Activated naive CD4-positive, alpha-beta T cell treated with anti-CD3 and anti-CD28 coated beads, Interleukin-2, amount 50 U/mL, for 16 hours (primary cell): Measurements from ENCODE around the gene ABLIM2.

Experiments used
- DNase-seq: peaks from one replicate; pipeline ENCODE4 v3.0.0-alpha.2; 2020

The ABLIM2 gene

DNA sequence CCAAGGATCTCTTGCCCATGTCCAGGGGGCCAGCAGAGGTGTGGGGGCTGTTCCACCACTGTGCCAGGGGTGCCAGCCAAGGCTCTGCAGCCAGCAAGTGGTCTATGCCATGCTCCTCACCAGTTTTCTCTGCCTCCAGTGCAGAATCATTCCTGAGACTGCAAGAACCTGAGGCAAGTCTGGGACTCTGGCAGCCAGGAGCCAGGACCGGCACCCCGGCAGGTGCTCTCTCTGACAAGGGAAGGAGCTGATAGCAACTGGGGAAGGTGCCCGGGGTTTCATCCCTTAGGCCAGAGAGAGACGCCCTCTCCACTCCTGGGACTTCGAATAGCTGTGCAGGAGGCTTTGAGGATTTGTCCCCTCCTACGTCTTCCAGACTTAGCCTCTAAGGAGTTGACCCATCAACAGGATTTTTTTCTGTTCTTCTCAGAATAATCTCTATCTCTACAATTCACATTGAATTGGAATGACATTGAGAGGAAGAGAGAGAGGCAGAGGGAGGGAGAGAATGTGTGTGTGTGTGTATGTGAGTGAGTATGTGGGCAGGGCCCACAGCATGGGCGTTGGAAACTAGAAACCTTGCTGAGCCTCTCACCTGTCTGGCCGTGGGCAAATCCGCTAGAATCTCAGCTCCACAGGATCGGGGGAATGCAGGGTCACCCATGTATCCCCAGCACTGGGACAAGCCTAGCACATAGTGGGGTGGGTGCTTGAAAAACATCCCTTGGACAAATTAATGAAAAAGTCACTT lies 144.5 kb downstream of the ABLIM2 start:
- DNase-seq: no peak

DNA sequence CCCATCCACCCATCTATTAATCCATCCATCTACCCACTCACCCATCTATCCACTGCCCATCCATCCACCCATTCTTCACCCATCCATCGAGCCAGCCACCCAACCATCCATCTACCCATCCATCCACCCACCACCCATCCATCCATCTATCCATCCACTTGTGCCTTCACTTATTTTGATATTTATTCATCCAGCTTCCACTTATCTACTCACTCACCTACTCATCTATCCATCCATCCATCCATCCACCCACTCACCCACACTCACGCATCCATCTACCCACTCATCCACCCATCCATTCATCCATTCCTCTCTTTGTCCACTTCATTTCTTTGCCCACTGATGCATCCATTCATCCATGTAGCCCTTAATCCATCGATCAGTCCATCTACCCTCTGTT lies 146.1 kb downstream of the ABLIM2 start:
- DNase-seq: no peak

DNA sequence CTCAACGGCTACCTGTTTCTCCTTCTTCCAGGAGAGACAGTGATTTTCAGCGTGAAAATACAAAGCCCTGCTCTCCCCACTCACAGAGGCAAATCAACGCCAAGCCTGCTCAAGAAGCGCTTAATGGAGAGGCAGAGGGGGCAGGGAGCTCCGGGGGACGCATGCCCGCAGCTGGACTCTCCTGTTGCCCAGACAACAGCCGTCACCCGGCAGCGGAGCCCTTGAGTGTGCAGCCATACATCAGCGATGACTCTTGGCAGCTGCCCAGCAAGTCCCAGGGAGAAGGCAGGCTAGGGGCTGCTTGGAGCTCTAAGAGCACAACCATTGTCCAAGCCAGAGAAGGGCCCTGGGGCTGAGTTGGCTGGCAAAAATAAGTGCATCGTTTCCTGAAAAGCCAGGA lies 148.0 kb downstream of the ABLIM2 start:
- DNase-seq: no peak

DNA sequence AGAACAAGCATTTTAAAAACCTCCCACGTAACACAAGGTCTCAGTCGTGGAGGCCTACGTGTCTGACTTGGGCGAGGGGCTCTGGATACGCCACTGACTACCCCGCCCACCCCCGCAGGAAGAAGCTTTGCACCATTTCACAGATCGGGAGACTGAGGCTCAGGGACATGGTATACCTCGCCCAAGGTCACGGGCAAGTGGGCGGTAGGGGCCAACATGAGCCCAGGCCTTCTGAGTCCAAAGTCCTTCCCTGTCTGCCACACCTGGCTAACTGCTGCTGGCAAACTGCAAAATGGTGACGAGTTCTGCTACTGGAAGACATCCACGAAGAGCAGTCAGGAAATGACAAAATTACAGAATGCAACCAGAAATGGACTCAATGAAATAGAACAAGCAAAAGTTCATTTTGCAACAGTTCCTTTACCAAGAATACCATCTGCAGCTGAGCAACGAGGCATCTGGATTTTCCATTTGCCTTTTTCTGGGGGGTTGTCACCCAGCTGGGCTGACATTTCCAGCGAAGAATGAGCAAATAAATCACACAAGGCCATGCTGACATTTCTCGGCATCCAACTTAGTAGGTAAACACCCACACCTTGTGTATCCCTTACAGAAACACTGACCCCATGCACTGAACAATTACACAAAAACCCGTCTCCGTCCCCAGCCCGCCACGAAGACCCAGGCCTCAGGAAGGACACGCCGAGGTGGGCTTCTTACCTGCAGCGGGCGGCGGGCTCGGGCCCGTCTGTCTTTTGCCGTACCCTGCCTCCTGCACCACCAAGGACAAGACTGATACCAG lies 148.7 kb downstream of the ABLIM2 start:
- no peak for DNase-seq

DNA sequence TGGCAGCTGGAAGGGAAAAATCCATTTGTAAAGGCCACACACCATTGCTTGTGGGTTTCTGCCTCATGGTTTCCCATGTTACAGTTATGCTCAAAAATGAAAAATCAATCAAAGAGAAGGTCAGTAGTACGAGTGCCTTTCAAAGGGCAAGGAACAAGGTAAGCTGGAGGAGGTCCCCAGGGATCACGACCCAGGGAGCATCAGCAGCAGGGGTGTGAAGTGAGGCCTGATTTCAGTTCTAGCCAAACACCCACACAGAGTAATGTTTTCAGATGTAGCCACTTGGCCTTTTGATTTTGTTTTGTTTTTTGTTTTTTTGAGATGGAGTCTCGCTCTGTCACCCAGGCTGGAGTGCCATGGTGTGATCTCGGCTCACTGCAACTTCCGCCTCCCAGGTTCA lies 149.5 kb downstream of the ABLIM2 start:
- no peak for DNase-seq

DNA sequence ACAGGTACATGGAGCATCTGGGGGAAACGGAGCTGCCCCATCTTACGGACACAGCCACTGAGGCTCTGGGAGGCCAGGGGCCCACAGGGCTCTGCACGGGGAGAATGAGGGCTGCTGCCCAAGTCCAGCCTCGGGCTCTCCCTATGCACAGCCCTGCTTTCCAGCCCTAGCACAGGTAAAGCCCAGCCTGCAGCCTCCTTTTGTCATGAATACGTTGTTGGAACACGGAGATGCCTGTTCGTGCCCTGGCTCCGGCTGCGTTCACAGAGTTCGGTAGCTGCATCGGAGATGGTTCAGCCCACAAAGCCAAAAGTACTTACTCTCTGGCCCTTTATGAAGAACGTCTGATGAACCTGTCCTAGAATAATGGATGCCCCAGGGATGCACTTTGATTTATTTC lies 150.2 kb downstream of the ABLIM2 start:
- no peak for DNase-seq

DNA sequence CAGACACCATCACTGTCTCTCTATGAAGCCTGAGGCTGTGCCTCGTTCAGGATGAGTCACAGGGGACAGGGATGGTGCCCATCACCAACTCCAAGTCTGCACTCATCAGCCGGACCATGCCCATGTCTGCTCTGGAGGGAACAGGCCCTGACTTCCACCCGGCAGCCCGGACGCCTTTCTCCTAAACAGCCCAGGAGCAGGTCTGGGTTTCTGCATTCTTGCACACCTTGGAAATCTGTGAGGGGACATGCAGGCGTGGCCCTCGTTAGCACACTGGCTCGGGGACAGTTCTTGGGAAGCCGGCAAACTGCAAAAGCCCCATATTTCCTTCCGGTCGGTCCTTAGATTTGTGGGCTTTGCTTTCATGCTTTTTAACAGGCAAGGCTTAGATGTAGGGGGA lies 151.0 kb downstream of the ABLIM2 start:
- no peak for DNase-seq

DNA sequence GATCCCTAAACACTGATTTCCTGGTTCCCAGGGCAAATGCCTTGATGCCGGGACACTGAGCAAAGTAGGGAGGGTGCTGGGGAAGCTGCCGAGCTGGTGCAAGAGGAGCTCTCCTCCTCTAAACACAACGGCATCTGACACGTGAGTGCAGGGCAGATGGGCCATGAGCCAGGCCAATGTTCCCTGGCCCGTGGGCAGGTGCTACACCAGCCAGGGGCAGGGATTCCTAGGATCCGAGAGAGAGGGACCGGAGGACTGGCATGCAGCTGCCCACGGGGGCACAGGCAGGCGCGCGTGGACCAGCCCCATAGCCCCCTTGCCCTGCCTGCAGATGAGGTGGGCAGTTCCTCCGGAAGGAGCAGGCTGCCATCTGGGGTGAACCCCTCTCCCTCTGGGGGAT lies 152.1 kb downstream of the ABLIM2 start:
- no peak for DNase-seq

DNA sequence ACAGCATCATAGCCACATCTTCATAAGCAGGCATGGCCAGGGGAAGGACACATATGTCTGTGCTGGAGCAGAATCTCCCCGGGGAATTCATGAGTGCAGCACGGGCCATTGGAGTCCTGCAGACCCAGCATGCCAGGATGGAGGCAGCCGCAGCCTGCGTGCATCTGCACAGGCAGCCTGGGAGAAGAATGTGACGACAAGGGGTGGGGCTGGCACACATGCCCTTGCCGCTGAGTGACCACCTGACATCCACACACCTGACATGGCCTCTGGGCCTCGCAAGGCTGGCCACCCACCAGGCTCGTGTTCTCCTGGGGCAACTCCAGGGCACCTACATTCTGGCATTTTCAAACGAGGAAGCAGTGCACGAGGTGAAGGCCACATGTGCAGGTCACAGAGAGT lies 152.8 kb downstream of the ABLIM2 start:
- DNase-seq: no peak

DNA sequence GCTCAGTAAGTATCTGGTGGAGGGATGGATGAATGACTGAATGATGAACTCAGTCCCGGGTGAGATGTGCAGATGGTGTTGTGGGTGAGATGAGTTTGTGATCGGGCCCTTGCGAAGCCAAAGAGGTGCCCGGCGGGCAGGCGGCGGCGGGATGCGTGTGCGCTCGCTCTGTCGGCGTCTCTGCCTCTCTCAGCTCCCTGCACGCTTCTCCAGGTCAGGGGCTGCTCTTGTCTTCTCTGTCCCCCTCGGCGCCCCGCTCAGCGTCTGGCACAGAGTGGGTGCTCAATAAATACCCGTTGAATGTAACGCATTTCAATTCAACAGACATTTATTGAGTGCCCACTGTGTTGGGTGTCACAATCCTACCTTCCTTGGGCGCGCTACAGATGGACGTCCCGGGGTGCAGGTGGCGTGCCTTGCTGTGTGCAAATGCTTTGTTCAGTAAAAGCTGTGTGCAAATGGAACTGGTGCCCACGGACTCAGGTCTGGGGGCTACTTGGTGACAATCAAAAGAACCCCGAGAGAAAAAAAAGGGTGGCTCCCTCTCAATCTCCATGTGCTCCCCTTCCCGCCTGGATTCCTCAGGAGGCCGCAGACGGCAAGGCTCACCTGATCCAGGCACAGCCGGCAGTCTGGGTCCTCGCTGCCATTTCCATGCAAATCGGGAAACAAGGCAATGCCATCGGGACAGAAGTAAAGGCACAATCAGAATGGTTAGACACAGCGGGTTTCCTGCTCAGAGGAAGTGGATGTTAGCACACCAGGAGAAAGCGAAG lies 153.4 kb downstream of the ABLIM2 start:
- no peak for DNase-seq

DNA sequence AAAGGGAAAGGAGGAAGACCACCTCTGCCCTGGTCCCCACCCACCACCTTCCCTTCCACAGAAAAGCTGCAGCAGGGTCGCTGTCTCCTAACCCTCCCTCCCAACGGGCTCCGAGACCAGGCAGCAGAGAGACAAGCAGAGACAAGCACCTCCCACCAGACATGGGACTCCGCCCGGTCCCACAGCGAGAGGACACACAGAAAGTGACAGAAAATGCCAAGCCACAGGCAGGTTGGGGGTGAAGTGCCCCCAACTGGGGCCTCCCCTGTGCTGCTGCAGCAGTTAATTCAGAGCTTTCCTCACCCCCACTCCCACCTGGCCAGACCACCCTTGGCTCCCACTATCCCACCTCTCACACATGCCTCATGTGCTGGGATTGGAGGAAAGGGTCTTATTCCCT lies 154.5 kb downstream of the ABLIM2 start:
- DNase-seq: no peak

DNA sequence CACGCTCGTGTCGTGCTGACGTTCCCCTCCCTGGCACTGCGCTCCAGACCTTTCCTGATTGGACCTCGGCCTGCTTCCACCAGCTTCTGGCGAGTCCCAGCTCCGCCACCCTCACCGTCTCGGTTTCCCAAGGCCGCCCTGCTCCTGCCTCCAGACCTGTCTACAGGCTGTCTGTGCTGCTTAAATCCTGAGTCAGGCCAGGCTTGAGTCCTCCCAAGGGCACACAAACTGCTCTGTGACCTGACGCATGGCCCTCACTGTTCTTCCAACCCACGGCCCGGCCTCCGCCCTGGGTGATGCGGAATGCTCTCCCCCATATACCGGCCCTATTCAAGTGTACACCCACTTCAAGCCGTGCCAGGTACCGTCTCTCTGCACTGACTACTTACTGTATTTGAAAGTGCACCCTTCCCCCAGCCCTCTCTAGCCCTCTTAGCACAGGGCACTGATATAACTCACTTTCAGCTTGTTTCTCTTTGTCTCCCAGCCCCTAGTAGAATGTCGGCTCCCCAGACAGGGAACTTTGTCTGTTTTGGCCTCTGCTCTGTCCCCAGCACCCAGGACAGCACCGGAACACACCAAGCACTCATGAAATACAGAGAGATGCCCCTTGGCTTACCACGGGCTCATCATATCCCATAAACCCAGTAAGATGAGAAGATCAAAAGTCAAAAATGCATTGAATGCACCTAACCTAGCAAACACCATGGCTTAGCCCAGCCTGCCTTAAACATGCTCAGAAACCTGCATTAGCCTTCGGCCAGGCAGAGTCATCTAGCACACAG lies 155.9 kb downstream of the ABLIM2 start:
- no peak for DNase-seq

DNA sequence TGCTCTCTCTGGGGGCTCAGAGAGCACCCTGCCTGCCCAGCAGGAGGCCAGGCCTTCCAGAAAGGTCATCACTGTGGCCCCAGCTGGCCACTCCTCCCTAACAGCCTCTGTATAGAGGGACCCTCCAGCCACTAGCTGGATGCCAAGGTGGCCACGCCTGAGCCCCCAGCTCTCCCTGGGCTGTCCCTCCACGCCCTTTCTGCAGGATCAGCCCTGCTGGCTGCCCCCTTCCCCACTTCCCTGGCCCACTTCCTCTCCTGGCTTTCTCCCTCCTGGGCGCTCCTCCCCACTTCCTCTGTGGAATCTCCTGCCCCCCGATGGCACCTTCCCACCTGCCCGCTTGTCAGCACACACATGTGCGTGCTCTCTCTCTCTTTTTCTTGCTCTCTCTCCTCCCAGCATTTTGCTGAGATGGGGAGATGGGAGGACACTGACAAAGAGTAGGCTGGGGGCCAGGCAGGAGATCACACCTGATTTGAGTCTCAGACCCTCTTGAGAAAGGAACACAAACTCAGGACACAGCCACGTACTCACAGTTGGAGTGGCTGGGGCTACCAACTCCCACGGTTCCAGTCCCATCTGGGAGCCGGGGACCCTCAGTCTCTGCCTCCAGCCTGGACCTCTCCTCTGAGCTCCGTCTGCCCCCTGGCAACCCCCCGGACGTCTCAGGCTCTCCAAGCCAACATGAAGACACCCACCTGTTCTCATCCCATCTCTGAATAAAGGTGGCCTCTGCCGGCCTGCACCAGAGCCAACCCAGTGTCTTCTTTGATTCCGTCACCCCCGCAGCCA lies 156.9 kb downstream of the ABLIM2 start:
- no peak for DNase-seq

DNA sequence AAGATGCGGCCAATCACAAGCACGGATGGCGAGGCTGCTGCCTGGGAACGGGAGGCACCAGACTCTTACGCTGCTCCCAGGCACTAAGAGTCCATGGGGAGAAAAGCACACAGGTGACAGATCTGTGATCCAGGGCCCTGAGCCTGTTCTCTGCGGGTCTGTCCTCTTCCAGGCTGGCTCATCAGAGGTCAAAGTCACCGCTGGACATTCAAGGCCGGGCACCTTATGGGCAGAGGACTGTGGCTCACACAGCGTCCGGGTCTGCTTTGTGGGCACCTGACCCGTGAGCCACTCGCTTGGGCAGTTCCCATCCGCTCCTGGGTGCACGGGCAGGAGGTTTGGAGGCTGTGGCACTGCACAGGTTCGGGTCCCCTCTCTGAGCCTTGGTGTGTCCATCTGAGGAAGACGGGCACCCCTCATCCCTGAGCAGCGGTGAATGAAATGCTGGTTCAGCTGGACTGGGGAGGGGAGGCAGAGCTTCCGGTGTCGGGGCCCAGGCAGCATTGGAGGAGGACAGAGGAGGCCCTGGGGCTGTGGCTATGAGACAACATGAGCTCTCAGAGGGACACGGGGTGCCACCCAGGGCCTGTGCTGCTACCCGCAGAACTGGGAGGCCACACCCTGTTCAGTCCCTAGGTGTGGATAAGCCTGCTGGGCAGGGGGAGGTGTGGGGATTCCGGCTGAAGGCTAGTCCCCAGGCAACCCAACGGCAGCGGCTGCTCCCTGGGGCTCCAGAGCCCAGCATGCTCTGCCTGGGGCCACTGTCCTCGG lies 157.7 kb downstream of the ABLIM2 start:
- no peak for DNase-seq

DNA sequence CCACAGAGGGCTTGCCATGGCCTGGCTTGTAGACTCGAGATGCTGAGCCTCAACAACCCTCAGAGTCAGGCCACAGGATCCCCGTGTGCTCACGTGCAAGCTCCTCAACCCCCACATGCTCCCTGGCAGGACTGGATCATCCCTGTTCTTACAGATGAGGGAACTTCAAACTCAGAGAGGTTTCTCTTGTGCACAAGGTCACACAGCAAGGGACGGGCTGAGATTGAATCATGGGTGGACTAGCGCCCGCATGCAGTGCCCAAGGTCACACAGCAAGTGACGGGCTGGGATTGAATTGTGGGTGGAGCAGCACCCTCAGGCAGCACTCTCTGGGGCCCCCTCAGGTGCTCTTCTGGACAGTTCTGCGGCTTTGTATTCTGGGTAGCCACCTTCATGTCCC lies 158.4 kb downstream of the ABLIM2 start:
- no peak for DNase-seq

DNA sequence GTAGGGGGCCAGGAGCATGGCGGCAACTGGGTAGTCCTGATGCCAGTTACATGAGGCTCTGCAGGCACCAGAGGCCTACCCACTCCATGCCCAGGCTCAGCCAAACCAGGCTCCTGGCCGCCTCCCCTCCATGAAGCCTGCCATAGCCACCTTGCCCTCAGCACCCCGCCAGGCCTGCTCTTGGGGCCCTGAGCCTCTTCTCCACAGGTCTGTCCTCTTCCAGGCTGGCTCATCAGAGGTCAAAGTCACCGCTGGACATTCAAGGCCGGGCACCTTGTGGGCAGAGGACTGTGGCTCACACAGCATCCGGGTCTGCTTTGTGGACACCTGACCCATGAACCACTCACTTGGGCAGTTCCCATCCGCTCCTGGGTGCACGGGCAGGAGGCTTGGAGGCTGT lies 158.9 kb downstream of the ABLIM2 start:
- no peak for DNase-seq

DNA sequence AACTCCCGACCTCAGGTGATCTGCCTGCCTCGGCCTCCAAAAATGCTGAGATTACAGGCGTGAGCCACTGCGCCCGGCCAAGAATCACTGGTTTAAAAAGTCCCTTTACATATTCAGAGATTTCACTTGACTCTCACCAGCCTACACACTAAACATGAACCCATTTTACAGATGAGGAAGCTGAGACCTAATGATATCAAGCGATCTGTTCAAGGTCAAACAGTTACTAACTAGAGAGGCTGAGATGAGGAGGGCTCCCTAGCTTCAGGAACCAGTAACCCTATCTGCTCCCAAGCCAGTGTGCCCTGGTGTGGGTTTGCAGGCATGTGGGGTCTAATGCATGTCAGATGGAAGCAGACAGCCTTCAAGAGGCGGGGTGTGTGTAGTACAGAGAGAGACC lies 159.3 kb downstream of the ABLIM2 start:
- DNase-seq: no peak

DNA sequence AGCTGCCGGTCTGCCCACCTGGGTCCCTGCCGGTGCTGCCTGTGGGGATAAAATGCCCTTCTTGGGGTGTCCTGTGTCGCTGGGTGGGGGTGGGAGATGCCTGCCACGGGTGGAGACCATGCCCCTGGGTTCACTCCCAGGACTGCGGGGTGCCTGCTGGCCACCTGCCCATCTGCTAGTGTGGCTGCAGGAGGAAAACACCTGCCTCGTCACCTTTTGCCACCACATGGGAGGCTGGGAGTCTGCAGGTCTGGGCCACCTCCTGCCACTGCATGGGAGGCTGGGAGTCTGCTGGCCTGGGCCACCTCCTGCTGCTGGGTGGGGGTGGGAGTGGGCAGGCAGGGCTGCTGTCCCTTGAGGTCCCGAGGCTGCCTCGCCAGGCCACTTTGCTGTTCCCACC lies 160.2 kb downstream of the ABLIM2 start:
- DNase-seq: no peak

DNA sequence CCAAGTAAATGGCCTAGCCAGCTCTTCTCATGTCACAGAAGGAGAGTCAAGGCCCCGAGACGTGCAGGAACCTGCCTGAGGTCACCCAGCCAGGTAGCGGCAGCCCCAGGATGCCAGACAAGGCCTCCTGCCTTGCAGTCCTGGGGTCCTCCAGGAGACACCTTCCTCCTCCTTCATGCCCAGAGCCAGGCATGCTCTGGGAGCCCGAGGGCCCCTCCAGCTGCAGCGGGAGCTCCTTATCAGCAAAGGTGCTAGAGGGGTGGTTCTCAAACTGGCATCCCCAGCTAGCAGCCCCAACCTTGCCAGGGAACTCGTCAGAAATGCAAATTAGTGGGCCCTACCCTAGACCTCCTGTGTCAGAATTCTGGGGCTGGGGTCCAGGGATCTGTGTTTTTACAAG lies 162.7 kb downstream of the ABLIM2 start:
- DNase-seq: no peak

DNA sequence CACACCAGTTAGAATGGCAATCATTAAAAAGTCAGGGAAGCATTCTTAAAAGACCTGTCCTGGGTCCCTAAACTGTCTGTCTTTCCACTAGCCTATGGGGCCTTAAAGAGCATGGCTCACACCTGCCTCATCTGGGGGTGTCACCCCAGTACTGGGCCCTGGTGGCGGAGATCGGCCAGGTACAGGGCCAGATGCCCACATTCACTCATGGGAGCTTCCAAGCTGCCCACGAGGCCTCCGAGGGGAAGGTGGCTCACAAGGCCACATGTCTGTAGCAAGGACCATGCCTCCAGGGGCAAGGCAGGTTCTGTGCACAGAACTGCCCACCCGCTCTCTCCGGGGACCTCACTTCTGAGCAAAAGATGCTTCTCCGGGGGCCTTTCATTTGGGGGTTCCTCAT lies 163.5 kb downstream of the ABLIM2 start:
- DNase-seq: no peak

DNA sequence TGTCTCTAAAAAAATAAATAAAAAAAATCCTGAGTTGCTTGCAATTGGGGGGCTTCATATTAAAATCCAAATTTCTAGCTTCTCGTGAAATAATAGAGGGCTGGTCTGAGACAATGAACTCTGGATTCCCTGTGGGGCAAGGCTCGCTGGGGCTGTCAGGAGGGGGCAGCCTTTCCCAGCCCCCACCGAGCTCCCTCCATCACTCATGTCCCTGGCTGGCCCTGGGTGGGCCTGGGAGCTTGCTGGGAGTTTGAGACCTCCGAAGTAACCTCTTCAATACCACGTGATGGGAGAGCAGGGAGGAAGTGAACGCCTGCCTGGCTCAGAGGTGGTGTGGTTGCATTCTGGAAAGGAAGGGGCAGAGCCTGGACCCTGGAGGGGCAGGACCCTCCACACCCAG lies 164.9 kb downstream of the ABLIM2 start:
- no peak for DNase-seq
